Measurements from ENCODE around the gene RAF1. TPM values are rescaled to one million over a fixed set of nuclear protein-coding genes. Genes with fewer than 3 reads are reported as not detected.
"Not testable (repeated sequence)": the region's sequence is repeated elsewhere in the genome, so short reads cannot be mapped to it uniquely, and the experiment has no call there.

RAF1 gene
- polyA plus RNA-seq (2012; ENCODE audit: missing spikeins): 69.5 TPM

DNA sequence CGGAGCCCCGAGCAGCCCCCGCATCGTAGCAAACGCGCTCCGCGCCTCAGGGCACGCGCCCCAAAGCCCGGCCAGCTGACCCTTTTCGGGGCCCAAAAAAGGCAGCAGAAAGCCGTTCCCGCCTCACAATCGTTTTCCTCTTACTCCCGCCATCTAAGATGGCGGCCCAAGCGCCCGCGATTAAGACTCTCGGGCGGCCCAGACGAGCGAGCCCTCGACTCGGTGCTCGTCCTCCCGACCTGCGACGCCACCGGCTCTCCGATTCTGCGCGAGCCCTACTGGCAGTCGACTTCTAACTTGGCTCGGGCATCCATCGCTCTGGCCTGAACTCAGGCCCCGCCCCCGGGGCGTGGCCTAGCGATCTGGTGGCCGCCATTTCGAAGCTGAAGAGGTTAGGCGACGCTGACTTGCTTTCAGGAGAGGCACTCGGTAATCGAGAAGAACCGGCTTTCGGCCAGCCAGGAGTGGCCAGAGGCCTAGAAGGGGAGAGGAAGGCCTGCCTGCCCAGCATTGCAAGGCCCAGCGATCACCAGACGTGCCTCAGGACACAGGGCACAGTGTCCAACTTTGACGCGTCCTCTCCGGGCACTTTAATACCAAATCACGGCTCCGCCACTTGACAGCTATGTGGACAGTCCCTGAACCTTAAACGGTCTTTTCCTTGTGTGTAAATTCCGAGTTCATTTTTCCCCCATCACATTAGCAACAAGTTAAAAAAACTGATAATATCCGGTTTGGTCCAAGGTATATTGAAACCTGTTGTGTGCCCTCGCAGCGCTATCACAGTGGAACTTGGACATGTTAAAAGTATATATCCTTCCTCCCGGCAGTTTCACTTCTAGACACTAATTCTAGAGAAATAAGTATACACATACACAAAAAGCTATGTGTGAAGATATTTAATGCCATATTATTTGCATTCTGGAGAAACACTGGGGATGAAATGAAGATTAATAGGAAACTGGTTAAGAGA lies at the start of gene RAF1:
Gene RAF1, minus strand, starts transcription at position 182 of the 973 bp plus-strand sequence. CDS start 45,396 bp downstream, outside the sequence.
- peak; percentile 90 for DNase-seq (ENCODE audit: insufficient read length)
- TF ChIP-seq POLR2A (IDR thresholded peaks at IDR 0.05; ENCODE audit: low read depth, low read length) (peak; percentile 88), TAF1 (IDR thresholded peaks at IDR 0.05; ENCODE audit: borderline replicate concordance, low read depth, low read length) (peak; percentile 73; the same call in 1 of the 2 replicates), POLR2AphosphoS5 (IDR thresholded peaks at IDR 0.05; ENCODE audit: low read depth, low read length) (peak; percentile 95)
- FAIRE-seq: peak; percentile 69

- no peak for TF ChIP-seq POLR2A (IDR thresholded peaks at IDR 0.05; ENCODE audit: low read depth, low read length)
- no peak for TF ChIP-seq TAF1 (IDR thresholded peaks at IDR 0.05; ENCODE audit: borderline replicate concordance, low read depth, low read length)
- TF ChIP-seq POLR2AphosphoS5 (IDR thresholded peaks at IDR 0.05; ENCODE audit: low read depth, low read length): no peak
- FAIRE-seq (no peak), DNase-seq (ENCODE audit: insufficient read length) (no peak)
Measured at GRCh38 chr3:12710062-12710461, 46.1 kb upstream of the RAF1 start.

DNA sequence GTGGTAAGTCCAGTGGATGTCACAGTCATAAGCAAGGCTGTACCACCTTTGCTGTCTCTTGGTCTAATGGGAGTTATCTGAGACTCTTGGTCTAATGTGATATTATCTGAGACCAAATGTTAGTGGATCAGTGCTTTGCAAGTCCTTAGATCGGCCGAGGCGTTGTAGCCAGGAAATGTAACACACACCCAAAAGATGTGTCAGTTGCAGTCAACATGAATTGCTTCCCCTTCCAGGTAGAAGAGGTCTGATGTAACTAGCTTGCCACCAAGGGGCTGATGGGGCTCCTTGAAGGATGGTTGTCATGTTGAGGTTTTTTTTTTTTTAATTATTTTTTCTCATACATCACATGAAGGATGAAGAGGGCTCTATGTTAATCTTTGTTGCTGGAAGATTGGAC lies 45.4 kb upstream of the RAF1 start:
- FAIRE-seq (no peak), DNase-seq (ENCODE audit: insufficient read length) (no peak)
- no peak for TF ChIP-seq TAF1 (IDR thresholded peaks at IDR 0.05; ENCODE audit: borderline replicate concordance, low read depth, low read length)

DNA sequence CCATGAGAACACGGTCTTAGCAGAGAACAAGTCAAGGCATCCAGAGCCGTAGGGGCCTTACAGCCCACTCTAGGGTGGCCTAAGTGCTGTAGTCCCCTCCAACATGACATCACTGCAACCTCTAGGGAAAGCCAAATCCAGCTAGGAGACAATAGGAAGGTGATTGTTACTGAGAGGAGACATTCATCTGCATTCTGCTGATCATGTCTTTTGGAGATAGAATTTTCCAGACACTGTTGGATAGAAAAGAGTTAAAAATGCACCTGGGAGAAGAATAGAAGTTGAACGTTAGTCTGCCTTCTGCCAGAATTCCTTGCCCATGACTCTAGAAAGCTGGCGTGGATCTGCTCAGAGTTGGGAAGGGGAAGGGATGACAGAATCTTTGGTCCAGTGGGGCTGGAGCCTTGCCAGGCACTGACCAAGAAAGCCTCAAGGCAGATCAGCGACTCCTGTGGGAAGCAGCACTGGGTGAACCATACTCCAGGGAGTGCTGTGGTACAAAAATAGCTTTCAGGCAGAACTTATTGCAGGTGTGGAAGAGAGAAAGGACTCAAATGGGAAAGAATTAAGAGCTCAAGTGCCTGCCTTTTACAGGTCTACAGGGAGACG lies 44.8 kb upstream of the RAF1 start:
- FAIRE-seq (no peak), DNase-seq (ENCODE audit: insufficient read length) (no peak)
- TF ChIP-seq TAF1 (IDR thresholded peaks at IDR 0.05; ENCODE audit: borderline replicate concordance, low read depth, low read length) (no peak), POLR2AphosphoS5 (IDR thresholded peaks at IDR 0.05; ENCODE audit: low read depth, low read length) (no peak), POLR2A (IDR thresholded peaks at IDR 0.05; ENCODE audit: low read depth, low read length) (no peak)

DNA sequence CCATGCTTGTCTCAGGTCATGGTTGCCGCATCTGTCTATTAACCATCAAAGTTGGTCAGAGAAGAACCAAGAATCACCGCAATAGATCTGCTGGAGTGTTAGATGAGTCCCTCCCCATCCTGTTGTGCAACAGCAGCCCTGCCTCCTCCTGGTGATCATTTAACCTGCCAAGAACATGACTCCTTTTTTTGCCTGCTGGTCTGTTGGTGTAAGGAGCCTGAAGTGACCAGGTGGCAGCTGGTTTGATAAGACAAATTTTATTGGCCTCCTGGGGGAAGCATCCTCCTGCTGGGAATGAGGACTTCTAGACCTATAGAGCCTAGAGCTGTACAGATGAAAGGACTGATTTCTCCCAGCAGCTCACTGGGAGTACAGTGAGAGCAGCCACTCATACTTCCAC lies 43.5 kb upstream of the RAF1 start:
- FAIRE-seq: no peak
- no peak for TF ChIP-seq POLR2AphosphoS5 (IDR thresholded peaks at IDR 0.05; ENCODE audit: low read depth, low read length)
- TF ChIP-seq POLR2A (IDR thresholded peaks at IDR 0.05; ENCODE audit: low read depth, low read length): no peak
- no peak for TF ChIP-seq TAF1 (IDR thresholded peaks at IDR 0.05; ENCODE audit: borderline replicate concordance, low read depth, low read length)
- no peak for DNase-seq (ENCODE audit: insufficient read length)

DNA sequence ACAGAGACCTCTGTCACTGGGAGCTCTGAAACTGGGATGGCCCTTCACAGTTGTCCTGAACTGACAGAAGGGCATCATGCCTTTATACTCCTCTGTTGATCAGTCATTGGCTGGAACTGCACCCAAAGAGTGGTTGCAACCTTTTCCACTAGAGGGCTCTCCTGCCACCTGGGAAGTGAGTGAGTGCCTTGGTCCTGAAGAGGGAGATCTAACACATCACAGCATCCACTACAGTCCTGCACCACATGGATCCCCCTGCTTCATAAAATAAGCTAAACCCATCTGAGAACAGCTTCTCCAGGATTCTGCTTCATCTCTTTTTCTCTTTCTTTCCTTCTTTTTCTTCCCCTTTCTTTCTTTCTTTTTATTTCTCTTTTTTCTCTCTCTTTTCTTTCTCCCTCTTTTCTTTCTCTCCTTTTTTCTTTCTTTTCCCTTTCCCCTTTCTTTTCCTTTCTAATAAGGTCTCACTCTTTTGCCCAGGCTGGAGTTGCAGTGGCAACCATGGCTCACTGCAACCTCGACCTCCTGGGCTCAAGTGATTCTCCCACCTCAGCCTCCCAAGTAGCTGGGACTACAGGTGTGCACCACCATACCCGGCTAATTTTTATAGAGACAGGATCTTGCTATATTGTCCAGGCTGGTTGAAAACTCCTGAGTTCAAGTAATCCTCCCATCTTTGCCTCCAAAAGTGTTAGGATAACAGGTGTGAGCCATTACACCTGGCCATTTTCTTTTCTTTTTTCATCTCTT lies 42.8 kb upstream of the RAF1 start:
- DNase-seq (ENCODE audit: insufficient read length): peak; percentile 35
- TF ChIP-seq TAF1 (IDR thresholded peaks at IDR 0.05; ENCODE audit: borderline replicate concordance, low read depth, low read length) (no peak), POLR2AphosphoS5 (IDR thresholded peaks at IDR 0.05; ENCODE audit: low read depth, low read length) (no peak), POLR2A (IDR thresholded peaks at IDR 0.05; ENCODE audit: low read depth, low read length) (no peak)
- peak; percentile 73 for FAIRE-seq

- no peak for TF ChIP-seq POLR2A (IDR thresholded peaks at IDR 0.05; ENCODE audit: low read depth, low read length)
- TF ChIP-seq POLR2AphosphoS5 (IDR thresholded peaks at IDR 0.05; ENCODE audit: low read depth, low read length): no peak
- TF ChIP-seq TAF1 (IDR thresholded peaks at IDR 0.05; ENCODE audit: borderline replicate concordance, low read depth, low read length): no peak
- no peak for FAIRE-seq
Measured at GRCh38 chr3:12705981-12706380, 42.1 kb upstream of the RAF1 start.

DNA sequence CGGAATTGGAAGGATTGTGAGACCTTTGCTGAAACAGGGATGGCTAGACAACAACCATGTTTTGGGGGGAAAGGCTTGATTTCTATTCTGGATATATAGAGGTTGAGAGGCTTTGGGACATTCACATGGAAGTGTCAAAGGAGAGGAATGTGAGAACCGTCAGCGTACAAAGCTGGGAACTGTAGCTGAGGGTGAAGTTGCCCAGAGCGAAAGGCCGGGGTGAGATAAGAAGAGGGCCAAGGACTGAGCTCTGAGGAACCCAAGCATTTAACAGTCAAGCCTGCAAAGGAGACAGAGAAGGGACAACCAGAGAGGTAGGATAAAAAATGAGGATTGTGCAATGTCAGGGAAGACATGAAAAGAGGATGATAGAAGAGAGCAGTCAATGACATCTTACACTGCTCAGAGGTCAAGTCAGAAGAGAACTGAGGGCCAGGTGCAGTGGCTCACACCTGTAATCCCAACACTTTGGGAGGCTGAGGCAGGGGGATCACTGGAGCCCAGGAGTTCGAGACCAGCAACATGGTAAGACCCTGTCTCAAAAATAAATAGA lies 41.5 kb upstream of the RAF1 start:
- DNase-seq (ENCODE audit: insufficient read length) (no peak), FAIRE-seq (no peak)
- TF ChIP-seq POLR2AphosphoS5 (IDR thresholded peaks at IDR 0.05; ENCODE audit: low read depth, low read length): no peak
- TF ChIP-seq POLR2A (IDR thresholded peaks at IDR 0.05; ENCODE audit: low read depth, low read length): no peak
- no peak for TF ChIP-seq TAF1 (IDR thresholded peaks at IDR 0.05; ENCODE audit: borderline replicate concordance, low read depth, low read length)

More at GRCh38 chr3:12705981-12706380, 42.1 kb upstream of the RAF1 start:
- DNase-seq (ENCODE audit: insufficient read length): no peak

DNA sequence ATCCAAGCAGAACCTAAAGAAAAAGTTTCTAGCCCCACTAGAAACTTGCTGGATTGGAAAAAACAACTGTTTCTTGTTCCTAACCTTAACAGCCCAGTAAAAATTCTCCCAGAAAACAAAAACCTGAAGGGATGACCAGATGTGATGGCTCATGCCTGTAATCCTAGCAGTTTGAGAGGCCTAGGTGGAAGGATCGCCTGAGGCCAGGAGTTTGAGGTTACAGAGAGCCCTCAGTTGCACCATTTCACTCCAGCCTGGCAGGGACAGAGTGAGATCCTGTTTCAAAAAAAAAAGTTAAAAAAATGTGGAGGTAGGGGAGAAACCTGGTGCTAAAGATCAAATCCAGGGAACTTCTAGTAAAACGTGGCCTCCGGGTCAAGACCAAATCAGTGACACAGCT lies 38.6 kb upstream of the RAF1 start:
- DNase-seq (ENCODE audit: insufficient read length): no peak
- no peak for TF ChIP-seq POLR2AphosphoS5 (IDR thresholded peaks at IDR 0.05; ENCODE audit: low read depth, low read length)
- TF ChIP-seq POLR2A (IDR thresholded peaks at IDR 0.05; ENCODE audit: low read depth, low read length): no peak
- no peak for TF ChIP-seq TAF1 (IDR thresholded peaks at IDR 0.05; ENCODE audit: borderline replicate concordance, low read depth, low read length)
- no peak for FAIRE-seq

- FAIRE-seq; DNase-seq (ENCODE audit: insufficient read length): not testable (repeated sequence)
Measured at GRCh38 chr3:12701601-12702000, 37.7 kb upstream of the RAF1 start.

DNA sequence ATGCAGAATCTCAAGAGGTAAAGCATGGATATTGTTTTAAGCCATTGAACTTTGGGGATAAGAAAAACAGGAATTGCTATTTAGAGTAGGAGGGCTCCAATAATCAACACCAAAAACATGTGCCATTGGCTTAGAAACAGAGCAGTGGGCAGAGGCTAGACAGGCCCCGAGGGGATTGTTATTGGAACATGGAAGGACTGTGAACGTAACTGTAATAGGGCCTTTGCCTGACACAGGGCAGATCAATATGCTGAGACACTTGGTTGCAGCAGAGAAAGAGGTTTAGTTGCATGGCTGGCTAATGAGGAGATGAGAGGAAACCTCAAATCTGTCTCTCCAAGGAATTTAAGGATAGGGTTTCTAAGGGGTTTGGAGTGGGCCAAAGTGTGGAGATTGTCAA lies 36.9 kb upstream of the RAF1 start:
- DNase-seq (ENCODE audit: insufficient read length) (no peak), FAIRE-seq (no peak)
- TF ChIP-seq POLR2AphosphoS5 (IDR thresholded peaks at IDR 0.05; ENCODE audit: low read depth, low read length) (no peak), POLR2A (IDR thresholded peaks at IDR 0.05; ENCODE audit: low read depth, low read length) (no peak), TAF1 (IDR thresholded peaks at IDR 0.05; ENCODE audit: borderline replicate concordance, low read depth, low read length) (no peak)
